HL-60 (cell line): ENCODE results near the gene TMEM129.

Experiments
- DNase-seq, 2 experiments: peaks; one replicate each; pipeline ENCODE4 v3.0.0-alpha.2; 2010 to 2020; ENCODE audit warnings: low read depth in 1 of 2, low spot score in 1 of 2
- H3K27ac ChIP-seq: fragments of 250-450 bp; sonication (Bioruptor Pico); replicated peaks from 2 replicates; pipeline ENCODE4 v1.5.1; 2020; ENCODE audit warnings: mild to moderate bottlenecking, moderate library complexity
- H3K27me3 ChIP-seq: fragments of 250-450 bp; sonication (Bioruptor Pico); 2 replicates; pipeline ENCODE4 v1.5.1; 2021; ENCODE audit warnings: mild to moderate bottlenecking, moderate library complexity; ENCODE audit not compliant: insufficient read depth, poor library complexity, severe bottlenecking
- H3K4me3 ChIP-seq: replicated peaks from 2 replicates; pipeline ENCODE4 v1.5.1; 2011; ENCODE audit warnings: mild to moderate bottlenecking, control low read depth, low read length; ENCODE audit not compliant: insufficient read depth
- GABPA ChIP-seq: IDR thresholded peaks from 2 replicates; pipeline ENCODE4 v1.6.1; 2012; ENCODE audit warnings: low read depth
- POLR2AphosphoS5 ChIP-seq: IDR thresholded peaks from 2 replicates; pipeline ENCODE4 v1.6.1; 2012; ENCODE audit warnings: low read depth
- REST ChIP-seq: IDR thresholded peaks from 2 replicates; pipeline ENCODE4 v1.6.1; 2012; ENCODE audit warnings: low read depth; ENCODE audit not compliant: insufficient replicate concordance
- SPI1 ChIP-seq: IDR thresholded peaks from 2 replicates; pipeline ENCODE4 v1.6.1; 2012; ENCODE audit warnings: low read depth, mild to moderate bottlenecking, borderline replicate concordance
- TF ChIP-seq, protein P1 (sequence below): IDR thresholded peaks from one replicate; pipeline ENCODE4 v1.5.1; 2011; ENCODE audit warnings: low read length, control low read depth, inconsistent platforms; ENCODE audit not compliant: insufficient read depth

TMEM129 gene

DNA sequence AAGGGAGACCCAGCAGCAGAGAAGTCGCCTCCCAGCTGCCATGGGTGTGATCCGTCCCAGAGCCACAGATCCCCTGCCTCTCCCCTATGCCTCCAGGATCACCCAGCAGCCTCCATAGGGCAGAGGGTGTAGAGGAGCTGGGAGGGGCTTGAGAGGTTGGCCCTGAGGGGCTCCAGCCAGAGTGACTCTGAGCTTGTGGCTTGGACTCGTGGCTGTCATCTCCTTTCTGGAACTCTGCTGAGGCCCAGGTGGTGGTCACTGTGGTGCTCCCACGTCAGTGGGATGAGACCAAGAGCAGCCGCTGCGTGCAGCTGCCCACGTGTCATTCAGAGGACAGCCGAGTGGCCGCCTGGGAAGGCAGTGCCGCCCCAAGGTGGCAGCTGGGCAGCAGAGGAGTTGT, 4.4 kb upstream of the TMEM129 start:
- no peak overlapping the region; the same call in 1 of the 2 replicates for H3K27ac ChIP-seq
- TF ChIP-seq POLR2AphosphoS5 = no peak
- TF ChIP-seq REST = no peak
- TF ChIP-seq, protein P1, sequence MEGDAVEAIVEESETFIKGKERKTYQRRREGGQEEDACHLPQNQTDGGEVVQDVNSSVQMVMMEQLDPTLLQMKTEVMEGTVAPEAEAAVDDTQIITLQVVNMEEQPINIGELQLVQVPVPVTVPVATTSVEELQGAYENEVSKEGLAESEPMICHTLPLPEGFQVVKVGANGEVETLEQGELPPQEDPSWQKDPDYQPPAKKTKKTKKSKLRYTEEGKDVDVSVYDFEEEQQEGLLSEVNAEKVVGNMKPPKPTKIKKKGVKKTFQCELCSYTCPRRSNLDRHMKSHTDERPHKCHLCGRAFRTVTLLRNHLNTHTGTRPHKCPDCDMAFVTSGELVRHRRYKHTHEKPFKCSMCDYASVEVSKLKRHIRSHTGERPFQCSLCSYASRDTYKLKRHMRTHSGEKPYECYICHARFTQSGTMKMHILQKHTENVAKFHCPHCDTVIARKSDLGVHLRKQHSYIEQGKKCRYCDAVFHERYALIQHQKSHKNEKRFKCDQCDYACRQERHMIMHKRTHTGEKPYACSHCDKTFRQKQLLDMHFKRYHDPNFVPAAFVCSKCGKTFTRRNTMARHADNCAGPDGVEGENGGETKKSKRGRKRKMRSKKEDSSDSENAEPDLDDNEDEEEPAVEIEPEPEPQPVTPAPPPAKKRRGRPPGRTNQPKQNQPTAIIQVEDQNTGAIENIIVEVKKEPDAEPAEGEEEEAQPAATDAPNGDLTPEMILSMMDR = no peak
- no peak for TF ChIP-seq GABPA
- TF ChIP-seq SPI1 = no peak
- H3K27me3 ChIP-seq = no peaks in the 10 kb centered on the region
- DNase-seq = no peak
- no peak overlapping the region for H3K4me3 ChIP-seq

- H3K27ac ChIP-seq = peak overlapping the region; percentile 93
- no peaks in the 10 kb centered on the region for H3K27me3 ChIP-seq
- peak in 1 of 2 experiments; percentile 81 for DNase-seq
- peak overlapping the region; percentile 96 for H3K4me3 ChIP-seq
- TF ChIP-seq GABPA (peak; percentile 78), POLR2AphosphoS5 (peak; percentile 87), REST (no peak), SPI1 (peak; percentile 93)
- TF ChIP-seq, protein P1 = no peak
Observed at GRCh38 chr4:1723131-1723801, 2.1 kb upstream of the TMEM129 start.

DNA sequence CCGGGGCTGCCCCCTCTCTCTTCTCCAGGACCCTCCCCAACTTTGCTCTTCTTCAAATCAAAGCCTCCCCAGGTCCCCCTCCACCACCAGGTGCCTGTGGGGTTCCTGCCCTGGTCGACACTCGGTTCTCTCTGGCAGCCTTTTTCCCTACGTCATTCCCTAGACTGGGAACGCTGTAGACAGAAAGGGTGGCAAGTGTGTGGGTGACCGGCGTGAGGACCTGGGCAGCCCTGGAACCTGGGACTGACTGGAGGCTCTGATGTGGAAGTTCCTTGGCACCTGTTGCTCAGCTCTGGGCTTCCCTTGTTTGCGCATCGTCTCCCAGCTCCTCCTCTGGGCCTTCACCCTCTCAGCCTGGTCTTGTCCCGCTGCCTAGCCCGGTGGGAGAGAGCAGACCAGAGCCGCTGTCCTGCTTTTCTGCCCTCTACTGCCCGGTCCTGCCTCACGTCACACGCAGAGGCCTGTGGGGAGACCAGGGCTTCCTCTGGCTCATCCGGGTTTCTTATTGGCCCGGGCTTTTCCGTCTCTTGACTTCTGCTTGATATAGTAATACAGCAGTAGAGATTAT, 1.5 kb upstream of the TMEM129 start:
- Histone ChIP-seq H3K4me3 (peak overlapping the region; percentile 96), H3K27me3 (no peaks in the 10 kb centered on the region), H3K27ac (peak overlapping the region; percentile 93)
- TF ChIP-seq SPI1 (no peak), GABPA (no peak), POLR2AphosphoS5 (no peak), REST (no peak)
- TF ChIP-seq, protein P1 = no peak
- DNase-seq = no peak
